Uterus (tissue), 2 donors: ENCODE results near the gene EPHB2.

Experiments
- POLR2A ChIP-seq, 2 donors: fragments of 450-650 bp; IDR thresholded peaks; one replicate each; pipeline ENCODE4 v1.6.1; 2016; ENCODE audit warnings: antibody characterized with exemption in 2 of 2, mild to moderate bottlenecking in 1 of 2, moderate library complexity in 1 of 2
- TF ChIP-seq, protein P1 (sequence below), 4 experiments: fragments of 200-600 bp in 2 of 4; fragments of 450-650 bp in 2 of 4; sonication (generic) in 2 of 4; IDR thresholded peaks; one replicate each; pipeline ENCODE4 v1.5.1; 2016 to 2019; ENCODE audit warnings: antibody characterized with exemption in 4 of 4, mild to moderate bottlenecking in 2 of 4, moderate library complexity in 1 of 4

DNA sequence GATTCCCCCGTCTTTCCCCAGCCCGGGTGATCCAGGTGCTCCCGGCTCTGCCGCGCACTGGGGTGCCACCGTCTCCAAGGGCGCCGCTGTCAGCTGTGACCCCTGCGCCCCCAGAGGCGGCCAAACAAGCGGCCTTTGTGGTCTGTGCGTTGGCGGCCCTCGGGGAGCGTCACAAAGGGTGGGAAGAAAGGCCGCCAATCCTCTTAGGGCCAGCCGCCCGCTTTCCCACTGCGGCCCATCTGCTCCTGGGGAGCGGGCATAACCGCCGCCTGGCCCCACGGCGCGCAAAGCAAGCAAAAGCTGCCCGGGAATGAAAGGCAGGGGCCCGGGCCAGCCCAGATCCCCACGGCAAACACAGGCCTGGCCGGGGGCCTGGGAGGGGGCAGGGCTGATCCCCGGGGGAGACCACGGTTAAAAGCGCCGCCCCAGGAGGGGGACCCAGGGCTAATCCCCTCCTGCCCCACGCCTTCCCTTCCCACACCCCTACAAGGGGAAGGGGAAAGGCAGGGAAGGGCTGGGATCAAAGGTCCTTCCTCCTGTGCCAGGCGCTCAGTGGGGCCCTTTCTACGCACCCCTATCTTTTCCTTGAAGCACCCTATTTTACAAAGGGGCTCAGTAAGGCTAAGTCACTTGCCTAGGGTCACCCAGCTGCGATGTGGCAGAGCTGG, 33.6 kb upstream of the EPHB2 start:
- TF ChIP-seq, protein P1, sequence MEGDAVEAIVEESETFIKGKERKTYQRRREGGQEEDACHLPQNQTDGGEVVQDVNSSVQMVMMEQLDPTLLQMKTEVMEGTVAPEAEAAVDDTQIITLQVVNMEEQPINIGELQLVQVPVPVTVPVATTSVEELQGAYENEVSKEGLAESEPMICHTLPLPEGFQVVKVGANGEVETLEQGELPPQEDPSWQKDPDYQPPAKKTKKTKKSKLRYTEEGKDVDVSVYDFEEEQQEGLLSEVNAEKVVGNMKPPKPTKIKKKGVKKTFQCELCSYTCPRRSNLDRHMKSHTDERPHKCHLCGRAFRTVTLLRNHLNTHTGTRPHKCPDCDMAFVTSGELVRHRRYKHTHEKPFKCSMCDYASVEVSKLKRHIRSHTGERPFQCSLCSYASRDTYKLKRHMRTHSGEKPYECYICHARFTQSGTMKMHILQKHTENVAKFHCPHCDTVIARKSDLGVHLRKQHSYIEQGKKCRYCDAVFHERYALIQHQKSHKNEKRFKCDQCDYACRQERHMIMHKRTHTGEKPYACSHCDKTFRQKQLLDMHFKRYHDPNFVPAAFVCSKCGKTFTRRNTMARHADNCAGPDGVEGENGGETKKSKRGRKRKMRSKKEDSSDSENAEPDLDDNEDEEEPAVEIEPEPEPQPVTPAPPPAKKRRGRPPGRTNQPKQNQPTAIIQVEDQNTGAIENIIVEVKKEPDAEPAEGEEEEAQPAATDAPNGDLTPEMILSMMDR (IDR thresholded peaks at IDR 0.05) = no peak
- no peak for TF ChIP-seq POLR2A (IDR thresholded peaks at IDR 0.05)
